ENCODE measurements around the gene DIS3L2.

DNA sequence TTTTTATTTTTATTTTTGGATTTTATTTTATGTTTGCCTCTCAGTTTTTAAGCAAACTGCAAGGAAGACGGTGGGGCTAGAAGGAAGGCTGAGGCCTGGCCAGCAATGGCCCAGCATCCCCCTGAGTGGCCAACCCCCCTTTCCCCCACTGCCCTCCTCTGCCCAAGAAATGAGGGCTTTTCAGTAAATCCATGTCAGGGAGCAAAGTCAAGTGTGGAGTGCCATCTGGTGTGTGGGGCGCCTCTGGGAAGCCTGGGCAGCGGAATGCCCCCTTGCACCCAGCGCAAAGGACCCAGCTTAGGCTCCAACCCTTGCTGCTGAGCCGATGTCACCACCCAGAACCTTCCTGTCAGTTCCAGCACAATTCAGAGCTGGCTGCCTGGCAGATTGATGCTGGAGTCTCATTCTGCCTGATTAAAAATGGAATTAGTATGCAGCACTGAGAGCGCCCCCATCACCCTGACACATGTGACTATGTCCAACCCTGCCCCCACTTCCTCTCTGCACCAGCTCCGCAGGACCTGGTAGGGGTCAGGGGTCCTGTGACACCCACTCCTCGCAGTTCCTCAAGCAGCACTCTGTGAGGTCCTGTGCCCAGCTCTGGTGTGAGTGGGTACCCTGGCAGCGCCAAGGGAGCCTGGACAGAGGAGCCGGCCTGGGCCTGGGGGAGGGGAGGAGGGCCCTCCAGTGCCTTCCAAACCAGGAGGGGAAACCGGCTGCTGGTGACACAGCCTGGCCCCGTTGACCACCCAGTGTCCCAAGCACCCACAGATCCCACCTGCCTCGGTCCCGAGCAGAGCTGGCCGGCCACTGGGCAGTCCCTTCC lies 407.8 kb downstream of the DIS3L2 start:
- TF ChIP-seq, protein P1, sequence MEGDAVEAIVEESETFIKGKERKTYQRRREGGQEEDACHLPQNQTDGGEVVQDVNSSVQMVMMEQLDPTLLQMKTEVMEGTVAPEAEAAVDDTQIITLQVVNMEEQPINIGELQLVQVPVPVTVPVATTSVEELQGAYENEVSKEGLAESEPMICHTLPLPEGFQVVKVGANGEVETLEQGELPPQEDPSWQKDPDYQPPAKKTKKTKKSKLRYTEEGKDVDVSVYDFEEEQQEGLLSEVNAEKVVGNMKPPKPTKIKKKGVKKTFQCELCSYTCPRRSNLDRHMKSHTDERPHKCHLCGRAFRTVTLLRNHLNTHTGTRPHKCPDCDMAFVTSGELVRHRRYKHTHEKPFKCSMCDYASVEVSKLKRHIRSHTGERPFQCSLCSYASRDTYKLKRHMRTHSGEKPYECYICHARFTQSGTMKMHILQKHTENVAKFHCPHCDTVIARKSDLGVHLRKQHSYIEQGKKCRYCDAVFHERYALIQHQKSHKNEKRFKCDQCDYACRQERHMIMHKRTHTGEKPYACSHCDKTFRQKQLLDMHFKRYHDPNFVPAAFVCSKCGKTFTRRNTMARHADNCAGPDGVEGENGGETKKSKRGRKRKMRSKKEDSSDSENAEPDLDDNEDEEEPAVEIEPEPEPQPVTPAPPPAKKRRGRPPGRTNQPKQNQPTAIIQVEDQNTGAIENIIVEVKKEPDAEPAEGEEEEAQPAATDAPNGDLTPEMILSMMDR (IDR thresholded peaks at IDR 0.05; ENCODE audit: low read depth, low read length) = no peak
- no peak for TF ChIP-seq EZH2phosphoT487 (IDR thresholded peaks at IDR 0.05; ENCODE audit: low read depth)

Data from OCI-LY3 (cell line).